ENCODE measurements around the gene MRPL47. TPM values are rescaled to one million over a fixed set of nuclear protein-coding genes. Genes with fewer than 3 reads are reported as not detected.

Gene MRPL47
- total and polyA plus RNA-seq, 2 of the 13 experiments (the other 11 are each of a cell fraction or from before 2014, with no cell fraction given) = 36.1 to 83.8 TPM

- TF ChIP-seq ZNF280B (CRISPR knock-in tag; IDR thresholded peaks at IDR 0.05; ENCODE audit: borderline replicate concordance) (0 out of 2 replicates have a peak, but pooled peaks have one; percentile 51), THAP11 (CRISPR knock-in tag; IDR thresholded peaks at IDR 0.05) (peak; percentile 92), NFIC (IDR thresholded peaks at IDR 0.05; ENCODE audit: low read length) (peak; percentile 29; the same call in 1 of the 2 replicates), PHF20 (CRISPR knock-in tag; IDR thresholded peaks at IDR 0.05) (peak; percentile 93), PLSCR1 (CRISPR knock-in tag; IDR thresholded peaks at IDR 0.05; ENCODE audit: borderline replicate concordance) (no peak), PTBP1 (IDR thresholded peaks at IDR 0.05; ENCODE audit: low read depth, low read length, poor library complexity, severe bottlenecking) (no peak), GABPA (IDR thresholded peaks at IDR 0.05; ENCODE audit: low read depth, low read length) (peak; percentile 86), GABPA (CRISPR knock-in tag; IDR thresholded peaks at IDR 0.05; ENCODE audit: low read depth) (peak; percentile 99), KLF16 (CRISPR knock-in tag; IDR thresholded peaks at IDR 0.05) (peak in 1 of 2 experiments; percentile 77; a peak in 1 of 4 replicates), HNF1B (CRISPR knock-in tag; IDR thresholded peaks at IDR 0.05) (peak; percentile 90), ZNF333 (CRISPR knock-in tag; IDR thresholded peaks at IDR 0.05; ENCODE audit: borderline replicate concordance) (peak; percentile 74; the same call in 1 of the 2 replicates), SIN3A (IDR thresholded peaks at IDR 0.05; ENCODE audit: borderline replicate concordance, low read depth, low read length) (no peak), ZZZ3 (CRISPR knock-in tag; IDR thresholded peaks at IDR 0.05; ENCODE audit: borderline replicate concordance) (no peak), ZNF343 (CRISPR knock-in tag; IDR thresholded peaks at IDR 0.05) (no peak), ZNF737 (CRISPR knock-in tag; IDR thresholded peaks at IDR 0.05; ENCODE audit: borderline replicate concordance) (no peak), SALL2 (CRISPR knock-in tag; IDR thresholded peaks at IDR 0.05) (peak; percentile 67; the same call in 1 of the 2 replicates), NFRKB (IDR thresholded peaks at IDR 0.05) (peak; percentile 92), HMG20B (CRISPR knock-in tag; conservative IDR thresholded peaks at IDR 0.05) (no peak), ZNF484 (CRISPR knock-in tag; IDR thresholded peaks at IDR 0.05; ENCODE audit: borderline replicate concordance, low read depth) (no peak), ATF1 (CRISPR knock-in tag; IDR thresholded peaks at IDR 0.05) (peak; percentile 96), ZNF383 (CRISPR knock-in tag; IDR thresholded peaks at IDR 0.05; ENCODE audit: borderline replicate concordance) (no peak)
- TF ChIP-seq, protein P1, sequence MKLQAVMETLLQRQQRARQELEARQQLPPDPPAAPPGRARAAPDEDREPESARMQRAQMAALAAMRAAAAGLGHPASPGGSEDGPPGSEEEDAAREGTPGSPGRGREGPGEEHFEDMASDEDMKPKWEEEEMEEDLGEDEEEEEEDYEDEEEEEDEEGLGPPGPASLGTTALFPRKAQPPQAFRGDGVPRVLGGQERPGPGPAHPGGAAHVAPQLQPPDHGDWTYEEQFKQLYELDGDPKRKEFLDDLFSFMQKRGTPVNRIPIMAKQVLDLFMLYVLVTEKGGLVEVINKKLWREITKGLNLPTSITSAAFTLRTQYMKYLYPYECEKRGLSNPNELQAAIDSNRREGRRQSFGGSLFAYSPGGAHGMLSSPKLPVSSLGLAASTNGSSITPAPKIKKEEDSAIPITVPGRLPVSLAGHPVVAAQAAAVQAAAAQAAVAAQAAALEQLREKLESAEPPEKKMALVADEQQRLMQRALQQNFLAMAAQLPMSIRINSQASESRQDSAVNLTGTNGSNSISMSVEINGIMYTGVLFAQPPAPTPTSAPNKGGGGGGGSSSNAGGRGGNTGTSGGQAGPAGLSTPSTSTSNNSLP (IDR thresholded peaks at IDR 0.05; ENCODE audit: low read depth, low read length) = no peak
- TF ChIP-seq, protein P2, sequence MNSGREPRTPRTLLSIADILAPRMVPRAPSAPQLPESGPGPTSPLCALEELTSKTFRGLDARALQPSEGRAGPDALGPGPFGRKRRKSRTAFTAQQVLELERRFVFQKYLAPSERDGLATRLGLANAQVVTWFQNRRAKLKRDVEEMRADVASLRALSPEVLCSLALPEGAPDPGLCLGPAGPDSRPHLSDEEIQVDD (CRISPR knock-in tag; IDR thresholded peaks at IDR 0.05; ENCODE audit: borderline replicate concordance) = peak; percentile 54; the same call in 1 of the 2 replicates
These were observed at the start of gene MRPL47, which contains the start of gene NDUFB5 (continued) for GRCh38 chr3:179604321-179605078.
